ENCODE results near the gene CFAP77.

Gene CFAP77

GRCh38 chr9:132497731-132498130 lies 87.7 kb downstream of the CFAP77 start:
- no peak for DNase-seq

DNA sequence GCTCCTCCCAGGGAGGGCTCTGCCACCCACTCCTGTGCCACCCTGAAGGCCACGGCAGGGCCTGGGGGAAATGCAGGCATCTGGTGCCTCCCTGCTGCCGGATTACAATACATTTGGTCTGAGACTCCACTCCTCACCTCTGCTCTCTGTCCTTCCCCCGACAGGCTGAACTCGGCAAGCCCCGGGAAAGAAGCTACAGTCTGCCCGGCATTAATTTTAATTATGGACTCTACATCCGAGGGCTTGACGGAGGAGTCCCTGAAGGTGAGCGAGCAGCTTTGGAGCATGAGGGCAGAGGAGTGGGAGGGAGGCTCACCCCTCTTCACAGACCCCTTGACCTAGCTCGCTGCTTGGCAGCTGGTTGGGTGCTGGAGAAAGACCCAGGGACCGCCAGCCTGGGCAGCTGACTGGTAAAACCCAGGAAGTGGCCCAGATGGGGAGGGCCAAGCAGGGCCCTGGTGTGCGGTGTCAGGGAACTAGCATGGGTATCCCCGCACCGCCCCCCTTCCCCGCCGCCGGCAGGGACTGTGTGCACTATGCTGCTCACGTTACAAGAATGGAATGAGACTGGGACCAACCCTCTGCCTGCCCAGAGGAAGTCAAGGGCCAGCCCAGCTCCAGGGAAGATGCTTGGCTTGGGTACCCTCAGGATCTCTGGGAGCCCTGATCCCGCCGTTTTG lies 88.7 kb downstream of the CFAP77 start:
- no peak for DNase-seq

- DNase-seq, result no peak
These were observed 89.2 kb downstream of the CFAP77 start for GRCh38 chr9:132499251-132499650.

- DNase-seq, result no peak
These were observed 90.2 kb downstream of the CFAP77 start for GRCh38 chr9:132500193-132500592.

DNA sequence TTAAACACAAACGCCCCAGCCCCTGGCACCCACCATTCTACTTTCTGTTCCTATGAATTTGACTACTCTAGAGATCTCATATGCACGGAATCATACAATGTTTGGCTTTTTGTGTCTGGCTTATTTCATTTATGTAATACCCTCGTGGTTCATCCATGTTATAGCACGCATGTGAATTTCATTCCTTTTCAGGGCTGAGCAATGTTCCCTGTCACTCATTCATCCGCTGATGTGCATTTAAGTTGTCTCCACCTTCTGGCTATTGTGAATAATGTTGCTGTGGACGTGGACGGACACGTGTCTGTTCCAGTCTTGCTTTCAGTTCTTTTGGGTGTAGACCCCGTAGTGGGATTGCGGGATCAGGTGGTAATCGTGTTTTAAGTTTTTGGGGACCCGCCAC lies 92.5 kb downstream of the CFAP77 start:
- DNase-seq, result no peak

DNA sequence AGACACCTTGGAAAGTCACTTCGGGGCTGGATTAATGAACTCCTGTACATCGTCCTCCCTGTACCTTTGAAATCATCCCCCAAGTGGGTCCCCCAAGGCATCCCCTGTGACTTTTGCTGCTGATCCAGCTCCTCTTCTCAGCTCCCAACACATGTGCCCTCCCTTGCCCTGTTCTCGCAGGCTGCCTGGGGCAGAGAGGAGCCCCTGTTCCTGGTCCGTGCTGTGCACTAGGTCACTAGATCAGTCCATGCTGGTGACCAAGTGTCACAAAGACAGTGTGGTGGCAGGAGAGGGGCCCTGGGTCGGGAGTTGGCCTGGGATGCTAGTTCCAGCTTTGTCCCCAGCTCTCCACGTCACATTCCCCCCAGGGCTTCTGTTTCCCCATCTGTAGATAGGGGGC lies 93.1 kb downstream of the CFAP77 start:
- DNase-seq, result no peak

- no peak for DNase-seq
These were observed 94.5 kb downstream of the CFAP77 start for GRCh38 chr9:132504488-132504887.

DNA sequence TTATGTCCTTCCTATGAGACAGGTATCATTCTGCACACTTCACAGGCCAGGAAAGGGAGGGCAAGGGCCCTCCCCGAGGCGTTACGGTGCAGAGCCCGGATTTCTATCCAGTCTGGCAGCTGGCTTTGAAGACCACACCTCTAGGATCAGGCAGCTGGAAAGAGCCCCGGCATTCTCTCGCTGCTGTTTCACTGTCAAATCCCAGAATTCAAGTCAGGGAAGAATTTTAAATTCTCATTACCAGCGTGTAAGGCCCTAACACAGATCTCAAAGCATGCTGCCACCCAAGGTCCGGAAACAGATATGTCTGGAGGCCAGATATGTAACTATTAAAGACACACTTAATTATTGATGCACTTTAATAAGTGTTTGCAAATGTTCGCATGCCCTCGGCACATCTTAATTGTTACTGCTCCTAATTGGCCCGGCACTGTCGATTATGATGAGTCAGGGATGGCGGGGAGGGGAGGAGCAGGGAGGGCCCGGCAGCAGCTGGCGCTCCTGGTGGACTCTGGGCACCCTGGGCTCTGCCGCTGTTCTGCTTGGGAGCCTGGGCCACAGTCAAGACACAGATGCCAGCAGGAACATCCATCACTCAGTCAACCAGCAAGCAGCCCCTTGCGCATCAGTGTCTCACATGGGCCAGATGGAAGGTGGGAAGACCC lies 96.1 kb downstream of the CFAP77 start:
- DNase-seq, result no peak

DNA sequence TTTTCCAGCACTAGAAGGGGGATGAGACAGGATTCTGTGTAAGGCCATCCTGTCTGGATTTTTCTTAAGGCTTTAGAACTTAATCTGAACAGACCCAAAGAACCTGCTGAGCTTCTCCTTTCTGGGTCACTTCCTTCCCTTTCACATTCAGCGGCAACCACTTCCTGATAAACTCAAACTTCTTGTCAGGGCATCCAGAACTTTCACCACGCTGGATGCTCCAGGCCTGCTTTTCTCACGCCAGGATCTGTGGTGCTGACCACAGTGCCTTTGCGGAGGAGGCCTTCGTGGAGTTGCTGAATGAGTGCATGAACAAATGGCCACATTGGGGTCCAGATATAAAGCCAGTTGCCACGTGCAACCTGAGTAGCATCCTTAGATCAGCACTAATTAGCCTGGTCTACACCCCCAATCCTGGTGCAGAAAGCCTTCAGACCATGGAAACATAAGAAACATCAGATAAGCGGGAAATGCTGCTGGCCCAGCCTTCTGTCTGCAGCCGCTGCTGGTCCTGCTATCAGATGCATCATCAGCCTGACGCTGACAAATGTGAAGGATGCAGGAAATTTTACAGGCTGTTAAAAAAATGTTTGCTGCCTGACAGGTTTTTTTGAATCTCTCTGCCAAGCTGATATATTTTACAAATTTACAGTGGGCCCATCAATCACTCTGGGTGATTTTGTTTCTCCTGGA lies 97.1 kb downstream of the CFAP77 start:
- DNase-seq, result no peak

- peak; percentile 36 to 62 for DNase-seq
These were observed 97.9 kb downstream of the CFAP77 start for GRCh38 chr9:132507670-132508469.

DNA sequence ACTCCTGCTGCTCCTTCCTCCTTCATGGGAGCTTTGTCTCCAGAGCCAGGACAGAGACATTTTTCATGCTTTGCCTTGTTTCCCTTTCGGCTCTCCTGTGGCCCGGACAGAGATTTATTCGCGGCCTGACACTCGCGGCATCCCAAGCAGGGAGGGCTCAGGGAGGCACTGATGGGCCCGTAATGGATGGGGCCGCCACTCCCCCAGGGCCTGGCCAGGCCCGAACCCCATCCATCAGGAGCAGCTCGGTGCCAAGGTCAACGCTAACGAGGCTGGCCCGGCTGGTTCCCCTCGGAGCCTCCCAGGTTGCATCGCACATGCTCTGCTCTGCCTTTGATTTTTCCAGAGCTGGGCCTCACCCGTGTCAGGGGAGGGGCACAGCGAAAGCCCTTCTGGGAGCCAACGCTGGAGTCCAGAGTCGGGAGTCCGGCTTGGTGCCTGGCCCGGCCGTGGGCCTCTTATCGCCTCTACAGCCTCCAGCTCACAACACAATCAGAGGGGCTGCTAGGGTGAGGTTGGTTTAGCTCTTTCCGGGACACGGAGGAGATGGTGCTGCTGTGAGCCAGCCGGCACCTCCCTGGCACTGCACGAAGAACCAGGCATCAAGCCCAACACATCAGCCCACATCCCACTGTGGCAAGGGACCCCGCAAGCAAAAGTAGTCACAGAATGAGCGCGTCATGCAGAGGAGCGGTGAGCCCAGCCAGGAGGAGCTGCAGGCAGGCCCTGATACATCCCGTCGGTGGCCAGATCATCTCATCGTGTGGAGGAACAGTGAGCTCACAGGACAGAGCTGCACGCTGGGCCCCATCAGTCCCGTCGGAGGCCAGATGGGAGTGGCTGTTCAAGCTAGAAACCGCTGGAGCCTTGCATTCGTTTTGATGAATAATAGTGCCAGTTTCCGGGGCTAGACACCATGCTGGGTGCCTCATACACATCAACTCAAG lies 100.2 kb downstream of the CFAP77 start:
- no peak for DNase-seq

- no peak for DNase-seq
These were observed 101.4 kb downstream of the CFAP77 start for GRCh38 chr9:132511191-132511999.

GRCh38 chr9:132513416-132513815 lies 103.4 kb downstream of the CFAP77 start:
- DNase-seq, result no peak

- DNase-seq, result no peak
These were observed 104.2 kb downstream of the CFAP77 start for GRCh38 chr9:132514011-132514744.

DNA sequence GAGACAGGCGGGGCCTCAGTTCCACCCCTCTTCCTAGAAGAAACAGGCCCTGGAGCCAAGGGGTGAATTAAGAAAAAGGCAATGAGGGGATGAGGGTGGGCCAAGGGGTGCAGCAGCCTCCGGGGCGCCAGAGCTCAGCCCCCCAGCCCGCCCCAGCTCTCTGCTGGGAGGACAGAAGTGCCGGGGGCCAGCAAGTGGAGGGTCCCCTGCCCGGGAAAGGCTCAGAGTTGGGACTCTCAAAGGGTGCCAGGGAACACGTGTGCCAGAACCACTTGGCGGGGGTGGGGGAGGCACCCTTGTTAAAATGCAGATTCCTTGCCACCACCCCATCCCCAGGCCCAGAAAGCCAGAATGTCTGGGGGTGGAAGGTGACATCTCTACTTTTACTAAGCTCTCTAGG lies 104.8 kb downstream of the CFAP77 start:
- no peak for DNase-seq

- no peak for DNase-seq
These were observed 106.3 kb downstream of the CFAP77 start for GRCh38 chr9:132516301-132516700.

DNA sequence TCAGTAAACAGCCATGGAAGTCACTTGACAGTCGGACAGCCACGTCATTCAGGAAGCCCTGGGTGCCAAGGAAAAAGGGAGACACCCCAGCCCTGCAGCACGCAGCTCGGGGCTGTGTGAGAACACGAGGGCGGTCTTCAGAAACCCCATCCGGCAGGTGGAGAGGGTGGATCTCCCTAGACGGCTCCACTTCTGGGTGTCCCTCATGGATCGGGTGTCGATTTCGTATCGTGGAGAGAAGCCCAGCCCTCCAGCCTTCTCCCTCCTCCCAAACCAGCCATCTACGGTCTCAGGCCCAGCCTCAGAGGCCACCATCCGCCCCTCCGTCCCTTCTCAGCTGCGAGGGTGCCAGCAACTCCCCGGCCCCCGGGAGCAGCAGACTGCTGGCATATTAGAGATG lies 106.9 kb downstream of the CFAP77 start:
- DNase-seq, result no peak

- DNase-seq, result no peak
These were observed 108.0 kb downstream of the CFAP77 start for GRCh38 chr9:132517815-132518550.

GRCh38 chr9:132518626-132519025 lies 108.6 kb downstream of the CFAP77 start:
- no peak for DNase-seq

DNA sequence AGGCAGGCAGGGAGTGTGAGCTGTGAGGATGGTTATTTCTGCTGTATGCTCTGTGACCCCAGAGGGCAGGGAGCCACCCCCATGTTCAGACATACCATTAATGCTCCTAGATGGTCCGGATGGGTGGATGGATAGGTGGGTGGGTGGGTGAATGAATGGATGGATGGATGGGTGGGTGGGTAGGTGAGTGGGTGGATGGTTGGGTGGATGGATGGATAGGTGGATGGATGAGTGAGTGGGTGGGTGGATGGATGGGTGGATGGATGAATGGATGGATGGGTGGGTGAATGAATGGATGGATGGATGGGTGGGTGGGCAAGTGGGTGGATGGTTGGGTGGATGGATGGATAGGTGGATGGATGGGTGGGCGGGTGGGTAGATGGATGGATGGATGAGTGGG lies 109.0 kb downstream of the CFAP77 start:
- DNase-seq, result no peak

Measured in NCI-H446 (cell line).